IPS-18c (cell line): ENCODE data around the gene NELFE.
"Not testable (repeated sequence)": the region's sequence is repeated elsewhere in the genome, so short reads cannot be mapped to it uniquely, and the experiment has no call there.

Experiments used
- H3K4me3 ChIP-seq: 2 replicates; pipeline ENCODE4 v1.7.0; 2013; ENCODE audit warnings: low read depth, mild to moderate bottlenecking, low read length, moderate library complexity; ENCODE audit not compliant: insufficient read depth
- H3K9me3 ChIP-seq: one replicate; pipeline ENCODE4 v1.6.1; 2013; ENCODE audit warnings: mild to moderate bottlenecking, low read length, moderate library complexity; ENCODE audit not compliant: control insufficient read depth, insufficient read depth

Gene NELFE

DNA sequence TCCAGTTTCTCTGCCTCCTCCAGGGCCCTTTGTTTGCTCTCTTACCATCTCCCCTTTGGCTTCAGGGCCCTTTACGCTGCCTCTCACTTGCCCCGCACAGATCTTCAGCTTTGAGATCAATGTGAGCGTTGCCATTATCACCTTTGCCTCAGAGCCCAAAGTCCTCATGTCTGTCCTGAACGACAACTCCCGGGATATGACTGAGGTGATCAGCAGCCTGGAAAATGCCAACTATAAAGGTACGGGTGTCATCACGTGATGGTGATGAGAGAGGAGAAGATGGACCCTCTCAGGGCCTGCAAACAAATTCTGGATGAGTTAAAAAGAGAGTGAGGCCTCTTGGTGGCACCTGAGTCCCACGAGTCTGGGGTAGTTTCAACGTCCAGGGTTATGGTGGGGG is 22.9 kb downstream of the NELFE start:
- Histone ChIP-seq H3K9me3 (no peaks in the 10 kb centered on the region), H3K4me3 (no peak overlapping the region)

- Histone ChIP-seq H3K9me3 (no peaks in the 10 kb centered on the region), H3K4me3 (no peak overlapping the region)
These were observed 23.8 kb downstream of the NELFE start for GRCh38 chr6:31935021-31935420.

GRCh38 chr6:31933537-31933936 is 25.2 kb downstream of the NELFE start:
- Histone ChIP-seq H3K4me3 (no peak overlapping the region), H3K9me3 (no peaks in the 10 kb centered on the region)

GRCh38 chr6:31932137-31932536 is 26.6 kb downstream of the NELFE start:
- not testable (repeated sequence) for H3K4me3 ChIP-seq, H3K9me3 ChIP-seq

- Histone ChIP-seq H3K4me3 (no peak overlapping the region), H3K9me3 (no peaks in the 10 kb centered on the region)
These were observed 27.8 kb downstream of the NELFE start for GRCh38 chr6:31930962-31931361.

GRCh38 chr6:31928672-31928939 is 30.2 kb downstream of the NELFE start:
- Histone ChIP-seq H3K4me3 (no peak overlapping the region), H3K9me3 (no peaks in the 10 kb centered on the region)

GRCh38 chr6:31927863-31928671 is 30.7 kb downstream of the NELFE start:
- no peak overlapping the region for H3K4me3 ChIP-seq
- H3K9me3 ChIP-seq = no peaks in the 10 kb centered on the region

DNA sequence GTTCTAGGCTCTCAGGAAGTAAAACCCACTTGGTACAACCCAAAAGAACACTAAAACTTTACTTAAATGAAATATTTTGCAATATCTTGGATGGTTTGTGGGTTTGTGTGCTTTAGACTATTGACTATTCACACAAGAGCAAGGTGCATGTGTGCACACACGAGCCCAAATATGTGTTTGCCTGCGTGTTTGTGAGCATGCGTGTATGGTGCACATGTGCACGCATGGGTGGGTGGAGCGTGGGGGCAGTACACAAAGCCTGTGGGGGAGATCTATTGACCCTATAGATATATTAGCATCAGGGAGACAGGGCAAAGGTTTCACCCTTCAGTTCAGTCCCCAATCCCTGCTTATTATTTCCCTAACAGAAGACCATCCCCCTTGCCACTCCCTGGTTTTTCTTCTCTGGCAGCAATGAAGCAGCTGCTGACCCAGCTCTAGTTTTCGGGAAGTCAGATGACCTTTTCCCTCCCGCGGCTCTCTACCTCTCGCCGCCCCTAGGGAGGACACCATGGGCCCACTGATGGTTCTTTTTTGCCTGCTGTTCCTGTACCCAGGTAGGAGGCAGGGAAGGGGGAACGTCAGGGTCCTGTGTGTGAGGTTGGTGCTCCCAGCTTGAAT is 31.4 kb downstream of the NELFE start, which contains the start of gene C2:
C2 (plus strand) TSS at position 476 of the 621 bp plus-strand sequence; CDS start at position 512, 36 bp downstream.
- Histone ChIP-seq H3K9me3 (no peaks in the 10 kb centered on the region), H3K4me3 (no peak within 1 kb of the TSS)

GRCh38 chr6:31922942-31923341 is 35.8 kb downstream of the NELFE start:
- Histone ChIP-seq H3K9me3 (no peaks in the 10 kb centered on the region), H3K4me3 (no peak overlapping the region)

- no peak overlapping the region for H3K4me3 ChIP-seq
- H3K9me3 ChIP-seq = no peaks in the 10 kb centered on the region
These were observed 38.0 kb downstream of the NELFE start for GRCh38 chr6:31920811-31921210.

DNA sequence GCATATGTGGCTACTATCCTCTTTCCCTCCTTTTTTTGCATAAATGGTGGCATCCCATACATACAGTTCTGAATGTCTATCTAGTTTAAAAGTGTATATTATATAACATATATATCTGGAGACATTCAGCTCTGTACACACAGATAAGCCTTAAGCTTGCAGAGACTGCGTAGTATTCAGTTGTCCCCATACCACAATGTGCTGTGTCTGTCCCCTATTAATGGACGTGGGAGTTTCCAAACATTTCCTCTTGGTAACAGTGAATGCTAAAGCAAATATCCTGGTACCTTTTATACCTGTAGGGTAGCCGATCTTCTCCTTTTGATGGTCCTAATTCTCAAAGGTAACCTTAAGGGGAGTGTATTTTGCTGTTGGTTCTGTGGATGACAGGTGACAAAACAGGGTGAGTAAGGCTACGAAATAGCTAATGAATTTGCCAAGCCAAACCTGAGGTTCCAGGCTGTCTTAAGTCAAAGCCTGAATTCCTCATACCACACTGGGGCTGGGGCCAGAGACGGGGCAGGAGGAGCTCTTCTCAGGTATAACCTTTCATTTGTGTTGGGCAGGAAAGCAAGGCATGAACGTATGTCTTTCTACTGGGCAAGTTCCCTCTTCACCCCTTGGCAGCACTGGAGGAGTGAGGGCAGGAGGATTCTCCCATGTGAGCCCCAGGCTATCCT is 39.0 kb downstream of the NELFE start:
- no peaks in the 10 kb centered on the region for H3K9me3 ChIP-seq
- H3K4me3 ChIP-seq = no peak overlapping the region

DNA sequence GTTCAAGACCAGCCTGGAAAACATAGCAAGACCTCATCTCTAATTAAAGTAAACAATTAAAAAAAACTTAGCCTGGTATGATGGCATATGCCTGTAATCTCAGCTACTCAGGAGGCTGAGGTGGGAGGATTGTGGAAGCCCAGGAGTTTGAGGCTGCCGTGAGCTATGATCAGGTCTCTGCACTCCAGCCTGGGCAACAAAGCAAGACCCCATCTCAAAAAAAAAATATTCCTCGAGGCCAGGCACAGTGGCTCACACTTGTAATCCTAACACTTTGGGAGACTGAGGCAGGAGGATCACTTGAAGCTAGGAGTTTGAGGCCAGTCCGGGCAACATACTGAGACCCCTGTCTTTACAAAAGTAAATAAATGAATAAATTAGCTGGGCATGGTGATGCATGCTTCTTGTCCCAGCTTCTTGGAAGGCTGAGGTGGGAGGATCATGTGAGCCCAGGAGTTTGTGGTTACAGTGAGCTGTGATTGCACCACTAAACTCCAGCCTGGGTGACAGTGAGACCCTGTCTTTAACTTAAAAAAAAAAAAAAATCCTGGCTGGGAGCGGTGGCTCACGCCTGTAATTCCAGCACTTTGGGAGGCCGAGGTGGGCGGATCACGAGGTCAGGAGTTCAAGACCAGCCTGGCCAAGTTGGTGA is 40.6 kb downstream of the NELFE start:
- Histone ChIP-seq H3K9me3 (no peaks in the 10 kb centered on the region), H3K4me3 (no peak overlapping the region)

- Histone ChIP-seq H3K9me3 (no peaks in the 10 kb centered on the region), H3K4me3 (no peak overlapping the region)
These were observed 43.0 kb downstream of the NELFE start for GRCh38 chr6:31915756-31916155.

DNA sequence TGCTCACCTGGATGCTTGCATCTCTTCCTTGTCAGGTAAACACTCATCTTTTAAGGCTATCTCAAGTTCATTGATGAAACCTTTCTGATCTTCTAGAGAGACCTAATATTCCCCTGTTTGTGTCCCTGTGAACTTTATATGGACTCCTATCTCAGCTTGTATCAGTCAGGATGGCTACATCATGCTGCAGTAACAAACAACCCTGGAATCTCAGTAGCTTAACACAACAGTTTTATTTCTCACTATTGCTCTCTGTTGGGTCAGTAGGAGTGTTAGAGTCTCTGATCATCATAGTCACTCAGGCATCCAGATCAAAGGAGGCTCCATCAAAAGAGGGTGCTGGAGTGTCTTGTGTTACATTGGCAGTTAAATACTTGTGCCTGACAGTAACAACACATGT is 43.4 kb downstream of the NELFE start:
- Histone ChIP-seq H3K4me3 (no peak overlapping the region), H3K9me3 (no peaks in the 10 kb centered on the region)

- Histone ChIP-seq H3K4me3 (no peak overlapping the region), H3K9me3 (no peaks in the 10 kb centered on the region)
These were observed 46.8 kb downstream of the NELFE start for GRCh38 chr6:31911826-31912585.

GRCh38 chr6:31909298-31909697 is 49.5 kb downstream of the NELFE start:
- H3K9me3 ChIP-seq, H3K4me3 ChIP-seq: not testable (repeated sequence)

- no peaks in the 10 kb centered on the region for H3K9me3 ChIP-seq
- no peak overlapping the region for H3K4me3 ChIP-seq
These were observed 50.0 kb downstream of the NELFE start for GRCh38 chr6:31908791-31909190.
